CD8-positive, alpha-beta memory T cell (primary cell): ENCODE data around the gene ATP9A. TPM values are rescaled to one million over a fixed set of nuclear protein-coding genes. Genes with fewer than 3 reads are reported as not detected.

Experiments
- CTCF ChIA-PET: fragments of 350-600 bp; sonication (Branson Sonifier 250); formaldehyde crosslinking; loops from one replicate; lab custom pipeline; 2021; ENCODE audit warnings: antibody characterized with exemption; lab: Charles Lee
- POLR2A ChIA-PET: fragments of 350-600 bp; sonication (Branson Sonifier 250); formaldehyde crosslinking; loops from one replicate; lab custom pipeline; 2021; ENCODE audit warnings: antibody characterized with exemption; lab: Charles Lee
- DNase-seq, 5 donors: peaks; one replicate each; pipeline versions ENCODE4 v3.0.0 to v3.0.0-alpha.2; 2020 to 2022; ENCODE audit warnings: mixed read lengths in 1 of 5
- H3K27ac ChIP-seq: one replicate; pipeline ENCODE4 v1.7.0; 2013; ENCODE audit warnings: low read depth, mild to moderate bottlenecking, low read length, moderate library complexity
- H3K27me3 ChIP-seq: 2 replicates; pipeline ENCODE4 v1.7.0; 2013; ENCODE audit warnings: low read length, mild to moderate bottlenecking; ENCODE audit not compliant: insufficient read depth, poor library complexity, severe bottlenecking
- H3K36me3 ChIP-seq: 2 replicates; pipeline ENCODE4 v1.7.0; 2013; ENCODE audit warnings: mild to moderate bottlenecking, low read length, moderate library complexity; ENCODE audit not compliant: insufficient read depth
- H3K4me1 ChIP-seq: 2 replicates; pipeline ENCODE4 v1.7.0; 2013; ENCODE audit warnings: mild to moderate bottlenecking, low read length, moderate library complexity; ENCODE audit not compliant: insufficient read depth
- H3K4me3 ChIP-seq: 2 replicates; pipeline ENCODE4 v1.7.0; 2013; ENCODE audit warnings: mild to moderate bottlenecking, low read length
- H3K9me3 ChIP-seq: 2 replicates; pipeline ENCODE4 v1.7.0; 2013; ENCODE audit warnings: mild to moderate bottlenecking, low read length
- H3K27ac Mint-ChIP-seq, 8 donors: one replicate each; pipeline ENCODE4 v1.8.0; 2020 to 2021; ENCODE audit warnings: mixed read lengths in 8 of 8, mild to moderate bottlenecking in 6 of 8, inconsistent platforms in 3 of 8, moderate library complexity in 3 of 8
- H3K27me3 Mint-ChIP-seq, 2 donors: one replicate each; pipeline ENCODE4 v1.8.0; 2020 to 2021; ENCODE audit warnings: mixed read lengths in 2 of 2, mild to moderate bottlenecking in 1 of 2, moderate library complexity in 1 of 2
- H3K36me3 Mint-ChIP-seq, 3 donors: one replicate each; pipeline ENCODE4 v1.8.0; 2020 to 2021; ENCODE audit warnings: mixed read lengths in 3 of 3, inconsistent platforms in 1 of 3, mild to moderate bottlenecking in 1 of 3
- H3K4me1 Mint-ChIP-seq, 3 donors: one replicate each; pipeline ENCODE4 v1.8.0; 2020 to 2021; ENCODE audit warnings: mixed read lengths in 3 of 3, inconsistent platforms in 1 of 3, mild to moderate bottlenecking in 1 of 3
- H3K4me3 Mint-ChIP-seq, 7 donors: one replicate each; pipeline ENCODE4 v1.8.0; 2020 to 2021; ENCODE audit warnings: mixed read lengths in 7 of 7, mild to moderate bottlenecking in 6 of 7, moderate library complexity in 4 of 7, inconsistent platforms in 2 of 7
- H3K9me3 Mint-ChIP-seq, 5 donors: one replicate each; pipeline ENCODE4 v1.8.0; 2020 to 2022; ENCODE audit warnings: mixed read lengths in 5 of 5, mild to moderate bottlenecking in 3 of 5, moderate library complexity in 2 of 5, inconsistent platforms in 1 of 5
- polyA plus RNA-seq: library from polyadenylated mRNA; unstranded; fragments of 300-500 nt; fragmentation: Illumina TruSeq; gene quantifications from one replicate; pipeline ENCODE4 v1.2.3, GENCODE V29; 2021
- total RNA-seq, 2 experiments: library from RNA; stranded (reverse); gene quantifications; one replicate each; pipeline ENCODE4 v1.2.3, GENCODE V29; 2021

Gene ATP9A
- total and polyA plus RNA-seq, 3 experiments from 2014 or later: 0.46 to 2.3 (median 2.0) TPM

DNA sequence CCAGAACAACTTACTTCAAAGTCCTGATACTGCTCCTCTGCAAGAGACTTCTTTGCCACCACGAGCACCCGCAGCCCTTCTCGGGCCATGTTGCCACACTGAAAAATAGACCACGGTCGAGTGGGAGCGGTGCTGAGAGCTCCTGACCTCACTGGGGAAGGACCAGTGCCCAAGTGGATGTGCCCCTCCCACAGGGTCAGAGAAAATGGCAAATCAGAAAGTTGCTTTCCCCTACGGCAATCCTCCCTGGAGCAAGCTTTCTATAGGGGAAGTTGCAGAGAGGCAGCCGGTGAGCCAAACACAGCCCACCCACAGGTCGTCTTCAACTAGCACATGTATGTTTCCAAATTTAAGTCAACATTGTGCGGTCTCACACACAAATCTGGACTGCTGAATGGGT is 140.6 kb downstream of the ATP9A start:
- peaks cover 10% of the 10 kb centered on the region for H3K4me1 ChIP-seq
- H3K27me3 Mint-ChIP-seq: peaks cover 18 to 24% of the 10 kb centered on the region in 2 donors
- H3K27me3 ChIP-seq: no peaks in the 10 kb centered on the region
- H3K36me3 Mint-ChIP-seq: peaks cover 0 to 4% (median 3%) of the 10 kb centered on the region in 3 donors
- ChIA-PET POLR2A (no interaction called here), CTCF (interaction anchor here (1.4 to 2.1 kb wide), 2 partner anchors 13 to 640 kb away, joined by 4 to 5 read pairs; no protein-coding TSS in a partner anchor)
- no peaks in the 10 kb centered on the region for H3K9me3 Mint-ChIP-seq
- no peak overlapping the region for H3K27ac ChIP-seq
- no peaks in the 10 kb centered on the region for H3K36me3 ChIP-seq
- no peaks in the 10 kb centered on the region for H3K9me3 ChIP-seq
- H3K27ac Mint-ChIP-seq: no peak overlapping the region
- H3K4me1 Mint-ChIP-seq: peaks cover 30 to 41% (median 33%) of the 10 kb centered on the region in 3 donors
- no peak overlapping the region for H3K4me3 Mint-ChIP-seq
- H3K4me3 ChIP-seq: no peak overlapping the region
- no peak for DNase-seq

DNA sequence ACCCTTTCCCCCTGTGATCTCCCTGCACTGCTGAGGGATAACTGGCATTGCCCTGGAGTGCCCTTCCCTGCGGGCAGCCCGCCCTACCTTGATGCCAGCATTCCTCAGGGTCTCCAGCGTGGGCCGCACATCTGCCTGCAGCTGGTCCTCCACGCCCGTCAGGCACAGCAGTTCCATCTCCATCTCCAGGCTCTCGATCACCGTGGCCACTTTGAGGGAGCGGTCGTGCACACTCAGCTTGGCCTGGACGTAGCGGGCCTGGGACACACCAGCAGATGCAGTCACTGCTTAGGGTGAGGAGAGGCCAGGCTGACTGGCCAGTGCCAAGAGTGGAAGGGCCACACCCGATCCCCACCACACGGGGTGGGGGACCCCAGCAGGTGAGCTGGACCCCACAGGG is 143.1 kb downstream of the ATP9A start:
- Mint-ChIP-seq H3K4me1 (peaks cover 17 to 27% (median 21%) of the 10 kb centered on the region in 3 donors), H3K27ac (no peak overlapping the region), H3K36me3 (peaks cover 0 to 2% (median 0%) of the 10 kb centered on the region in 3 donors), H3K27me3 (peaks cover 2 to 7% of the 10 kb centered on the region in 2 donors), H3K9me3 (no peaks in the 10 kb centered on the region), H3K4me3 (no peak overlapping the region)
- H3K27ac ChIP-seq: no peak overlapping the region
- H3K4me1 ChIP-seq: no peaks in the 10 kb centered on the region
- no peak for DNase-seq
- H3K36me3 ChIP-seq: no peaks in the 10 kb centered on the region
- H3K4me3 ChIP-seq: no peak overlapping the region
- ChIA-PET POLR2A (no interaction called here), CTCF (interaction anchor here (1.2 to 1.4 kb wide), 3 partner anchors 14 to 644 kb away, joined by 3 to 4 read pairs (median 3); no protein-coding TSS in a partner anchor)
- no peaks in the 10 kb centered on the region for H3K9me3 ChIP-seq
- no peaks in the 10 kb centered on the region for H3K27me3 ChIP-seq

DNA sequence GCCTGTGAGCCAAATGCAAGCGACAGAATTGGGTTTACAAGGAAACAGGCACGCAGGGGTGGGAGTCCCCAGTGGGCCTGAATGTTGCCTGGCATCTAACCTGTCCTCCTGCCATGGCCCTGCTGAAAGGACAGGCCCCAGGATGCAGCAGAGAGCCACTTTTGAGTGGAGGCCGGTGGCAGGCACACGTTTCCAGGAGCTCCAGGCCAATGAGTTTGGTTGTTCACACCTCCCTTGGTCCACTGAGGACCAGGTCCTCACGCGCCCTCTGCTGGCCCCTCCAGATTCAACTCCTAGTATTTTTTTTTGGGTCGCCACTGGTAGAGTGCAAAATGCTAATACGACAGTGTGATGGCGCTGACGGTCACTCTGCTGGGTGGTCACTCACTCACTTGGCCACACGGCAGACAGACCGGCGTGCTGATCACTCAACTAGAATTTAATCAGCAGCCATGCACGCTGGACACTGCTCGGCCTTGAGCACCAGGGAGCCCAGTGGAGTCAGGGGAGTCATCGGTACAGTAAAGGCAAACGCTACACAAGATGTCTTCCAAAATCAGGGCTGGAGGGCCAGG is 143.9 kb downstream of the ATP9A start:
- H3K36me3 Mint-ChIP-seq: peaks cover 0 to 2% (median 0%) of the 10 kb centered on the region in 3 donors
- H3K9me3 ChIP-seq: no peaks in the 10 kb centered on the region
- H3K27me3 Mint-ChIP-seq: peaks cover 2 to 5% of the 10 kb centered on the region in 2 donors
- DNase-seq: peak; percentile 30 to 63 (median 38)
- H3K9me3 Mint-ChIP-seq: no peaks in the 10 kb centered on the region
- no peak overlapping the region for H3K27ac Mint-ChIP-seq
- H3K4me1 ChIP-seq: no peaks in the 10 kb centered on the region
- no peaks in the 10 kb centered on the region for H3K27me3 ChIP-seq
- no peak overlapping the region for H3K27ac ChIP-seq
- no peak overlapping the region for H3K4me3 Mint-ChIP-seq
- no peaks in the 10 kb centered on the region for H3K36me3 ChIP-seq
- CTCF ChIA-PET: interaction anchor here (0.9 to 1.4 kb wide), 4 partner anchors 10 to 251 kb away, joined by 3 to 4 read pairs (median 4); no protein-coding TSS in a partner anchor
- POLR2A ChIA-PET: no interaction called here
- peaks cover 16 to 24% (median 17%) of the 10 kb centered on the region in 3 donors for H3K4me1 Mint-ChIP-seq
- H3K4me3 ChIP-seq: no peak overlapping the region

DNA sequence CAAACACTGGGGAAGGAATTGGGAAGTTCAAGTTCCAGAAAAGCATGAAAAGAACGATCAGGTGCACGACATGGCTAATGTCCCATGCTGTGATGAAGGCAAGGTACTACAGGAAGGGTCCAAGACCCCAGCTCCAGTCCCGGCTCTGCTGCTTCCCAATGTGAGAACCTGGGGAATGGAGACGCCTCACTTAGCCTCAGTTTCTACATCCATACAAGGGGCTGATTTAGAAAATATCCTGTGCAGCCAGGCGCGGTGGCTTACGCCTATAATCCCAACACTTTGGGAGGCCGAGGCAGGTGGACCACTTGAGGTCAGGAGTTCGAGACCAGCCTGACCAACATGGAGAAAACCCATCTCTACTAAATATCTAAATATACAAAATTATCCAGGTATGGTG is 144.9 kb downstream of the ATP9A start:
- H3K27me3 ChIP-seq: no peaks in the 10 kb centered on the region
- no peaks in the 10 kb centered on the region for H3K36me3 ChIP-seq
- H3K27ac ChIP-seq: no peak overlapping the region
- no peaks in the 10 kb centered on the region for H3K4me1 ChIP-seq
- ChIA-PET CTCF (interaction anchor here (1.1 to 2.1 kb wide), 6 partner anchors 12 to 636 kb away, joined by 3 to 9 read pairs (median 4); no protein-coding TSS in a partner anchor), POLR2A (no interaction called here)
- no peak for DNase-seq
- Mint-ChIP-seq H3K4me1 (peaks cover 11 to 18% (median 12%) of the 10 kb centered on the region in 3 donors), H3K27me3 (peaks cover 0 to 2% of the 10 kb centered on the region in 2 donors), H3K36me3 (peaks cover 0 to 2% (median 0%) of the 10 kb centered on the region in 3 donors), H3K27ac (no peak overlapping the region), H3K4me3 (no peak overlapping the region), H3K9me3 (no peaks in the 10 kb centered on the region)
- no peaks in the 10 kb centered on the region for H3K9me3 ChIP-seq
- no peak overlapping the region for H3K4me3 ChIP-seq

DNA sequence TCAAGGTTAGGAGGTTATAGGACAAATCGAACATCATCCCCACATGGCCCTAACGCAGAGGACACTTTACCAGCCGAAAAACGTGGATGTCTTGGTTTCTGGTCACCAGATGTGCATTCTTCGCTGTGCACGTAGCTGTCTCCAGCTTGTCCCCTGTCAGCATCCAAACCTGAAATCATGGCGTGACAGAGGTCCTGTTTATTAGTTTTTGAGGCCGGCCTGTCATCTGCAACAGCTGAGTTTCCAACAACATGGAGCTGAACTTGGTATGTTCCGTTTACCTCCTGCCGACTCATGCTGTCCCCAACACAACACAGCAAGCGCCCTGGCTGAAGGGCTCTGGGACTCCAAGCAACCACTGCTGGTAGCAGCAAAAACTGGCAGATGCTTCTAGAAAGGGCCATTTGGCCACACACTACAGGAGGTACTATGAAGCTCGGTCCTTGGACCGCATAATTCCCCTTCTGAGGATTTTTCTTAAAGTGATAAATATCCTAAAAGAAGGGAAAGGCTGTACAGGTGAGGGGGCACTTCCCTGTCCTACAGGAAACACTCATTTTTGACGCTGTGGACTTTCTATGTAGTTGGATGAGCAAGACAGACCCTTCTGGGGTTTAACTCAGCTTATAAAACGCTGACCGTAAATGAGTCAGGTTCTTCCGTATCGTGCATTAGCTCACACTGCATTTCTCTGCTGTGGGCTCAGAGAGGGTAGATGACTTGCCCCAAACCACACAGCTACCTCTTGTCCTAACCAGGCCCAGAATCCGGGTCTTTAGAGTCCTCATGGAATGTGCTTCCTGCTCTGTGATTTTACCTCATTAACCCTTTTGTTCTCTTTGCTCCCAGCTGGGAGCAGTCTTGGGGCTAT is 146.0 kb downstream of the ATP9A start:
- Histone ChIP-seq H3K4me1 (no peaks in the 10 kb centered on the region), H3K27me3 (no peaks in the 10 kb centered on the region), H3K27ac (no peak overlapping the region), H3K4me3 (no peak overlapping the region), H3K36me3 (no peaks in the 10 kb centered on the region), H3K9me3 (no peaks in the 10 kb centered on the region)
- Mint-ChIP-seq H3K4me1 (peaks cover 11 to 18% (median 12%) of the 10 kb centered on the region in 3 donors), H3K4me3 (no peak overlapping the region), H3K27ac (peak overlapping the region in 1 of 8 donors; percentile 81), H3K9me3 (no peaks in the 10 kb centered on the region), H3K36me3 (peaks cover 0 to 2% (median 0%) of the 10 kb centered on the region in 3 donors), H3K27me3 (peaks cover 0 to 3% of the 10 kb centered on the region in 2 donors)
- POLR2A ChIA-PET: no interaction called here
- no peak for DNase-seq
- CTCF ChIA-PET: interaction anchor here (0.7 to 2.1 kb wide), 7 partner anchors 11 to 635 kb away, joined by 3 to 9 read pairs (median 4); no protein-coding TSS in a partner anchor

DNA sequence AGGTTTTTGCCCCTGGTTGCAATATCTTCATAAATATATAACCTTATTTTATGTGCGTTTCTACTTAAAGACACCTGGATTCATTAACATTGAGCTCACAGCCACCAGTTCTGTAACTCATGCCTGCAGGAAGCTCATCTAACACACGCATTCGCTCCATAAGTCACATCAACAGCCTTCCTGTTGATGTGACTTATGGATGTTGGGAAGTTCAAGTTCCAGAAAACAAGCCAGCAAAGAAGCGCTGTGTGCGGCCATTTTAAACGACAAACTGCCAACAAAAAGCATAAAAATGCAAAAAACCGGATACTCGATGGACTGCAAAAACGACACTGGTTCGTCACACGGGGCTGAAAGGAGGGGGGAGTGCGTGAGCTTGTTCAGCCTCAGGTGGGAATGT is 147.8 kb downstream of the ATP9A start:
- Mint-ChIP-seq H3K27me3 (peaks cover 0 to 3% of the 10 kb centered on the region in 2 donors), H3K9me3 (no peaks in the 10 kb centered on the region), H3K36me3 (peaks cover 0 to 2% (median 0%) of the 10 kb centered on the region in 3 donors), H3K27ac (no peak overlapping the region), H3K4me1 (peaks cover 10 to 18% (median 12%) of the 10 kb centered on the region in 3 donors), H3K4me3 (no peak overlapping the region)
- POLR2A ChIA-PET: no interaction called here
- no peak overlapping the region for H3K27ac ChIP-seq
- H3K27me3 ChIP-seq: no peaks in the 10 kb centered on the region
- H3K4me1 ChIP-seq: no peaks in the 10 kb centered on the region
- no peak overlapping the region for H3K4me3 ChIP-seq
- CTCF ChIA-PET: interaction anchor here (1.0 to 1.4 kb wide), 3 partner anchors 26 to 633 kb away, joined by 4 to 6 read pairs (median 5); no protein-coding TSS in a partner anchor
- no peak for DNase-seq
- no peaks in the 10 kb centered on the region for H3K9me3 ChIP-seq
- no peaks in the 10 kb centered on the region for H3K36me3 ChIP-seq

DNA sequence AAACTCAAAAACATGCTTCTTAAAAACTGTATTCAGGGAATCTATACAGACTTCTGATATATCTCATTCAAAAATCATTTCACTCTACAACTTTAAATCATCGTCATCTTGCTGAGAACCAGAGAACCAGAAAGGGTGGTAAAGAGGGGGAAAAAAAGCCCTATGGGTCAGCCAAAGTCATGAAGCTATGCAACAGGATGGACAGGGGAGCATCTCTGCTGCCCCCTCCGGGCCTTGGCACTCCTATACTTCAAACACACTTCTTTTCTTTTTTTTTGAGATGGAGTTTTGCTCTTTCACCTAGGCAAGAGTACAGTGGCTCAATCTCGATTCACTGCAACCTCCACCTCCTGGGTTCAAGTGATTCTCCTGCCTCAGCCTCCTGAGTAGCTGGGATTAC is 152.1 kb downstream of the ATP9A start:
- H3K9me3 ChIP-seq: no peaks in the 10 kb centered on the region
- Mint-ChIP-seq H3K4me3 (no peak overlapping the region), H3K4me1 (peaks cover 4 to 13% (median 12%) of the 10 kb centered on the region in 3 donors), H3K36me3 (peaks cover 0 to 3% (median 0%) of the 10 kb centered on the region in 3 donors), H3K27ac (peak overlapping the region in 1 of 8 donors; percentile 57), H3K27me3 (peaks cover 0 to 1% of the 10 kb centered on the region in 2 donors), H3K9me3 (no peaks in the 10 kb centered on the region)
- DNase-seq: no peak
- H3K4me3 ChIP-seq: no peak overlapping the region
- no peak overlapping the region for H3K27ac ChIP-seq
- H3K27me3 ChIP-seq: no peaks in the 10 kb centered on the region
- no peaks in the 10 kb centered on the region for H3K36me3 ChIP-seq
- POLR2A ChIA-PET: no interaction called here
- H3K4me1 ChIP-seq: no peaks in the 10 kb centered on the region
- CTCF ChIA-PET: no interaction called here
